GM12875 (cell line): Measurements from ENCODE around the gene TPST2.

ENCODE experiments used
- H3K4me3 ChIP-seq: one replicate; pipeline ENCODE4 v1.5.1; 2011; ENCODE audit warnings: low read depth, low read length, control low read depth
- CTCF ChIP-seq: IDR thresholded peaks from 2 replicates; pipeline ENCODE4 v1.5.1; 2011; ENCODE audit warnings: low read depth, mild to moderate bottlenecking, control low read depth, inconsistent platforms, low read length, moderate library complexity, borderline replicate concordance; ENCODE audit not compliant: insufficient read depth

The TPST2 gene

GRCh38 chr22:26565181-26565580 is 24.8 kb downstream of the TPST2 start:
- TF ChIP-seq CTCF = no peak
- H3K4me3 ChIP-seq = no peak overlapping the region

GRCh38 chr22:26564672-26565071 is 25.3 kb downstream of the TPST2 start:
- TF ChIP-seq CTCF = no peak
- no peak overlapping the region for H3K4me3 ChIP-seq

DNA sequence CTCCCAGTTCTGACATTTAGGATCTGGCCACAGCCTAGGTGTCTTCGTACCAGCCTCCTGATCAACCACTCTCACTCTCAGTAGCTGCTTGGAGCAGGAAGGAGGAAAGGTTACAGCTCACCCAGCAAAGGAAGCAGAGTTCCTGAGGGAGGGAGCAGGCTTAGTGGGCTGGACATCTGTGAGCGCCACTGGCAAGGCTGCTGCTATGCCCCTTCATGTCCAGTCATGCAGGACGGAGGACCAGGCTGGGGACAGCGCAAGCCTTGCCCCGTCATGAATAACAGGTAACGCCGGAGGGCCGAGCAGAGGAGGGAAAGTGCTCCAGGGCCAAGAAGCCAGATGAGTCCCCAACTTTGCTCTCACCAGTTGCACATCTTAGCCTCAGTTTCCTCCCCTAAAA is 25.8 kb downstream of the TPST2 start:
- H3K4me3 ChIP-seq = no peak overlapping the region
- TF ChIP-seq CTCF = no peak

GRCh38 chr22:26563022-26563421 is 26.9 kb downstream of the TPST2 start:
- TF ChIP-seq CTCF = no peak
- no peak overlapping the region for H3K4me3 ChIP-seq

- no peak for TF ChIP-seq CTCF
- no peak overlapping the region for H3K4me3 ChIP-seq
Measured at GRCh38 chr22:26561756-26562417, 28.0 kb downstream of the TPST2 start.

DNA sequence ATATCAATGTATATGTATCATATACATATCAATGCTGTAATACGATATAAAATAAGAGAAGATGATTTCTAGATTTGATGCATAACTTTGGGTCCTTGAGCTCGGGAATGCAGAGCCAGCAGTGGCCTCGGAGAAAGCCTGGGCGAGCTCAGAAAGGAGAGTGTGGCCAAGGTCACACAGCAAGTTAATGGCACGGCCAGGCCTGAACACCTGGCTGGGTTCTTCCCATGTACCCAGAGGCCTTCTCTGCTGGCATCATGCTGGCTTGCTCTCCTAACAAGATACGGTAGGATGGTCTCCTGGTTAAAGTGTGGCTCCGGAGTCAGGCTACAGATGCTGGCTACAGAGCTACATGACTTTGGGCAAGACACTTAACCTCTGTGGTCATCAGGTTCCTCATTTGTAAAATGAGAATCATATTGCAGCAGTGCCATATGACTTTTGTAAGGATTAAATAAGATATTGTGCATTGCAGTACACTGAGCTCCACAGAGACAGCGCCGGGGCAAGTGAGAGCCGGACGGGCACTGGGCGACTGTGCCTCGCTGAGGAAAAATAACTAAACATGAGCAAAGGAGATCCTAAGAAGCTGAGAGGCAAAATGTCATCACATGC is 29.9 kb downstream of the TPST2 start:
- no peak for TF ChIP-seq CTCF
- H3K4me3 ChIP-seq = no peak overlapping the region

- H3K4me3 ChIP-seq = no peak overlapping the region
- no peak for TF ChIP-seq CTCF
Measured at GRCh38 chr22:26558248-26558895, 31.6 kb downstream of the TPST2 start.
